Activated CD4-positive, CD25-positive, alpha-beta regulatory T cell treated with anti-CD3 and anti-CD28 coated beads, Interleukin-2, amount 50 U/mL, for 16 hours (primary cell): Measurements from ENCODE around the gene SERGEF.

Experiments
- DNase-seq: peaks from one replicate; pipeline ENCODE4 v3.0.0-alpha.2; 2020; ENCODE audit warnings: low read depth, low spot score

Gene SERGEF

GRCh38 chr11:17750801-17751165 is 262.1 kb downstream of the SERGEF start:
- DNase-seq = no peak

- DNase-seq = no peak
Observed at GRCh38 chr11:17750013-17750800, 262.6 kb downstream of the SERGEF start.

- no peak for DNase-seq
Observed at GRCh38 chr11:17748761-17749721, 263.8 kb downstream of the SERGEF start.

GRCh38 chr11:17748044-17748443 is 264.8 kb downstream of the SERGEF start:
- DNase-seq = no peak

GRCh38 chr11:17747131-17747955 is 265.5 kb downstream of the SERGEF start:
- no peak for DNase-seq

- no peak for DNase-seq
Observed at GRCh38 chr11:17746096-17746495, 266.8 kb downstream of the SERGEF start.

- DNase-seq = no peak
Observed at GRCh38 chr11:17745023-17745772, 267.6 kb downstream of the SERGEF start.

- DNase-seq = no peak
Observed at GRCh38 chr11:17744151-17744940, 268.5 kb downstream of the SERGEF start.

GRCh38 chr11:17743808-17744119 is 269.1 kb downstream of the SERGEF start:
- no peak for DNase-seq

- DNase-seq = no peak
Observed at GRCh38 chr11:17743026-17743807, 269.6 kb downstream of the SERGEF start.

GRCh38 chr11:17742019-17742418 is 270.8 kb downstream of the SERGEF start:
- no peak for DNase-seq

- DNase-seq = no peak
Observed at GRCh38 chr11:17741487-17741886, 271.4 kb downstream of the SERGEF start.

- no peak for DNase-seq
Observed at GRCh38 chr11:17740649-17741235, 272.1 kb downstream of the SERGEF start.

- no peak for DNase-seq
Observed at GRCh38 chr11:17739945-17740338, 272.9 kb downstream of the SERGEF start.

- no peak for DNase-seq
Observed at GRCh38 chr11:17738151-17738973, 274.5 kb downstream of the SERGEF start.
